ENCODE results near the gene AKR7A3.

AKR7A3 gene

DNA sequence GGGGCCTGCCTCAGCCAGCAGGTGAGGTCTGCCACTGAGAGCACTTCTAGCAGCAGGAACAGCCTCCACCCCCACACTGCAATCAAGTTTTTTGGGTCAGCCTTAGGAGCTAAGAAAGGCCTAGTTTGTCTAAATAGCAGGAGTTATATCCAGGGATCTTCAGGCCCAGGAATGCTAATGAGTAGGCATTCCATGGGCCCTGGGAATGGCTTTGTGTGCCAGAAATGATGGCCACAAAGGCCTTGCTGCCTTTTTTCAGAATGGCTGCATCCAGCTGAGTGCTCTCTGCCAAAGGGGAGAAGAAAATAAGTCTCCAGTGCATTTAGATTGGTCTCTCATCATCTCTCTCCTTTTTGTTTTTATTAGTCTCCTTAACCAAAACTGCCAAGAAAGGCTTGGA is 34.2 kb downstream of the AKR7A3 start:
- DNase-seq (ENCODE audit: low read depth in 2 of 2) = no peak

DNA sequence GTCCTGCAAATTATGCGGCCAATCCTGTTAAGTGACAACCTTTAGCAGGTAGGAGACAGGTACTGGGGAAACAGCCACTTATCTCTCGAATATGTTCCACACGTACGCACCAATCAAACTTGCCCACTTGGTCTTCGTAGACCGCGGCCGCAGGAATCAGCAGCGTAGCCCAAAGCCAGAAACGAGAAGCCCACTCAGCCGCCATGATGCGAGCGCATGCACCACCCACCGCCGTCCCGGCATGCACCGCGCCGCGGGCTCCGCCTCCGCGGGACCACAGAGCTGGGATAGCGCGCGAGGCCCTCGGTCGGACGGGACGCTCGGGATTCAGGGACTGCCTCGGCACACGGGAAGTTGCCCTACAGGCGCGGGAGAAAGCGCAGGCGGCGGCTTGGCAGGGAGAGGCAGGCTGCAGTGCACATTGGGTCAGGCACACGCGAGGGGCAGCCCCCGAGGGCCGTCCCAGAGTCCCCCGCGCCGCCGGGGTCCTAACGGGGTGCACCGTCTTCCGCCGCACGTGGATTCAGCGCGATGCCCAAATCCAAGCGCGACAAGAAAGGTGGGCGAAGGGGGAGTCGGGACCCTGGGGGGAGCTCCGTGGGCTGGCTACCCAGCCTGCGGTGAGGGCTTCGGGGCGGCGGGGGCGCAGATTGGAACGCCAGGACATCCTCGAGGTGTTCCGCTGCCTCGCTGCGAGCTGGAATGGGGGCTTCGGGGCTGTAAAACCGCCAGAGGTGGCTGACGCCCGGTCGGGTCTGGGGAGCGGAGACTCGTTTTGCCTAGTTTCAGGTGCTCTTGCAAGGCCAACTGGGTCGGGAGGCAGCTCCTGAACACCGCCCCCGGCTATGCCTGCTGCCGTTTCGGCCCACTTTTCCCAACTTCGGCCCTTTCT is 37.0 kb downstream of the AKR7A3 start, which contains the start of the genes EMC1 and MRTO4:
EMC1 (minus strand) TSS at position 220 of the 892 bp plus-strand sequence; CDS start at position 205, 15 bp downstream.
MRTO4 (plus strand) TSS at position 501 of the 892 bp plus-strand sequence; CDS start at position 532, 31 bp downstream.
- DNase-seq (ENCODE audit: low read depth in 2 of 2) = peak; percentile 49 to 58

DNA sequence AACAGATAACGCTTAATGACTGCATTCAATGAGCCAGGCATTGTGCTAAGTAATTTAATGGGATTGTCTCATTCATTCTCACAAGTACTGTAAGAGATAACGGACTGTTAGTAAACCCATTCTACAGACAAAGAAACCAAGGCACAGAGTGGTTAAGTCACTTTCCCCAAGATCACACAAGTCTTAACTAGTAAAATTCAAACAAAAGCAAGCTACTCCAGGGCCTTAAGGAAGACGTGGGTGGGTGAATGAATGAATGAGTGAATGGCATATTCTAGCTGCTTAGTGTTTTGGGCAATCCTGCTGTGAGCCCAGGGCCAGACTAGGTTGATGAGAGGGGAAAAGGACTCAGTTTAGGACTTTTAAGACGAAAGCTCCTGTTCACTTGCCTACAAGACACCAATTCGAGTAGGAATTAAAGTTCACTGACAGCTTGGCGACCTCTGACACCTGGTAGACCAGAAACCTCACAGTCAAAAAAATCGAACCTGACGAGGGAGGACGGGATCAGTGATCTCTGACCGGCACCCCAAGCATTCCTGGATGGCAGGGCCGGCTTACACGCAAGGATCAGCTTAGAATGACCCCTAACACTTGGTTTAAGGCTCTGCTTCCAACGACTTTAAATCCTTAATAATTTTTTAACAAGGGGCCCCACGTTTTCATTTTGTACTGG is 37.8 kb downstream of the AKR7A3 start:
- DNase-seq (ENCODE audit: low read depth in 2 of 2) = no peak

DNA sequence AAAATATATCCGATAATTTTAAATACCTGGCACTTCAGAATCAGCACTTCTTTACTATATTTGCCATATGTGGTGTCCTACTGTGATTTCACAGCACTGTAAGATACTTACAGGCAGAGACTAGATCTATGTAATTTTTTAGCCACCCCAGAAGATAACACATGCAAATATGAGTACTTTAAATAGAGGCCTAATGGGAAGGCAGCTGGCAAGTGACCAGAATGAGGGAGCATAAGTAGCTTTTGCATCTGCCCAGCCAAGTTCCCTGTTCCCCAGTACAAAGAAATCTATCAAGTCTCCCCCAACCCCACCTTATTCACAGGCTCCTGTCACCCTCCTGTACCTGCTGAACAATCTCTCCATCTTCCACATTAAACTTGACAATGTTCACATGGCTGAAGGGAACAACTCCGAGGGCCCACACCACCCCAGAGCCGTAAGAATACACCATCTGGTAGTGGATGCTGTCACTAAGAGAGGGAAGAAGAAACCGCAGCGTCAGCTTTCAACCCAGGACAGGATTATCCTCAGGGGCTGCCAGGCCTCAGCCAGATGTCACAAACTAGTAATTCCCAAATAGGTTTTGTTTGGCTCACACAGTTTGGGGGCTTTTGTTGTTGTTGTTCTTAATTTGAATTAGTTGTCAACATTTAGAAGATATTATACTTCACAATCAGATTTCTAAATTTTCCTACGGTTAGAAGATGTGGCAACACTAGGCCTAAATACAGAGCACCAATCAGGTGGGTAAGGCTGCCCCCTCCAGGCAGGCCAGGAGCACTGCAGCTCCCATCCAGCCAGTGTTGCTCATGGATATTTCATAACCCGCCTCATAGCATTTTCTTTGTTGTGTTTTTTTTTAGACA is 47.7 kb downstream of the AKR7A3 start:
- peak; percentile 13 to 17 for DNase-seq (ENCODE audit: low read depth in 2 of 2)

DNA sequence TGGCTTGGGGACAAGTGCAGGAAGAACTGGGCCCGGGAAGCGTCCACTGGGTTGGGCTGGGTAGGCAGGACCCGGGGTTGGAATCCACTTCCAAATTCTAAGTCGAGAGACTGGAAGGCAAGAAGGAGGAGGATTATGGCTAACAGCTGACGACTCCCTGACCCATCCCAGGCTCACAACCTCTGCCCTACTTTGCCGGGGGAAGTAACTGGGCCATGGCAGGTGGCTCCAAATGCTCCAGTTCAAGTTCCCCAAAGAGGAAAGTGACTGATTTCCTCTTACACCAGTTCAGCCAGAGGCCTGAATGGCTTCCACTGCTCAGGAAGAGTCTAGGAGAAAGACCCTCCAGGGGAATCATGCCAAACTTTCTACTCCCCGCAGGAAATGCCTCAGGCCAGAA is 48.7 kb downstream of the AKR7A3 start:
- DNase-seq (ENCODE audit: low read depth in 2 of 2) = no peak

DNA sequence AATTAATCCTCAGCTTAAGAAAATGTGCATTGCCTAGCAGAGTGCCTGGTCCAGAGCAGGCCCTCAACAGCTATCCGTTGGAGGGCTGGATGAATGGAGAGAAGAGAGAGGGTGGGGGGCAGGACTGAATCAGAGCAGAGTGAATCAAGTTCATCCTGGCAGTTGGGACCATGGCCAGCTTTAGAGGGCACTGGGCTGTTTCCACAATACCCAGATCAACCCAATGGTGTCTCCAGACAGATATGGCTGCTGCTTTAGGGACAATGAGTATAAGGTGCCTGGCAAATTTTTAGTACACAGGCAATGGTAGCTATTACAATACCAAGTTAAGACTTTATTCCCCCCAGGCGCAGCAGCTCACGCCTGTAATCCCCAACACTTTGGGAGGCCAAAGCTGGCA is 54.3 kb downstream of the AKR7A3 start:
- DNase-seq (ENCODE audit: low read depth in 2 of 2) = no peak

Data from fibroblast of skin of left quadriceps (primary cell).